HepG2 (cell line): ENCODE data around the gene CNTNAP1. TPM values are rescaled to one million over a fixed set of nuclear protein-coding genes. Genes with fewer than 3 reads are reported as not detected.

ENCODE experiments used
- ARNT2 ChIP-seq: sonication (generic); formaldehyde crosslinking; IDR thresholded peaks from 2 replicates; pipeline ENCODE4 v1.8.0; 2022; ENCODE audit warnings: mild to moderate bottlenecking, low read depth, missing genetic modification reagents, moderate library complexity
- MEIS2 ChIP-seq: sonication (generic); formaldehyde crosslinking; IDR thresholded peaks from 2 replicates; pipeline ENCODE4 v1.9.0; 2021; ENCODE audit warnings: mild to moderate bottlenecking, missing genetic modification reagents
- MIER2 ChIP-seq: IDR thresholded peaks from 2 replicates; pipeline ENCODE4 v1.6.1; 2016; ENCODE audit warnings: missing biosample characterization, missing genetic modification reagents
- NFATC3 ChIP-seq: sonication (generic); formaldehyde crosslinking; IDR thresholded peaks from 2 replicates; pipeline ENCODE4 v1.5.1; 2020; ENCODE audit warnings: mild to moderate bottlenecking, missing genetic modification reagents
- NR2F1 ChIP-seq, 2 experiments: fragments of 450-650 bp in 1 of 2; formaldehyde crosslinking in 1 of 2; IDR thresholded peaks; 2 replicates each; pipeline versions ENCODE4 v1.5.0 to v1.6.1; 2016 to 2020; ENCODE audit warnings: mild to moderate bottlenecking in 1 of 2, missing compliant biosample characterization in 1 of 2, missing genetic modification reagents in 1 of 2, moderate library complexity in 1 of 2
- PRMT3 ChIP-seq: sonication (generic); formaldehyde crosslinking; IDR thresholded peaks from 2 replicates; pipeline ENCODE4 v1.8.1; 2022; ENCODE audit warnings: low read depth, mild to moderate bottlenecking, moderate library complexity, missing genetic modification reagents, borderline replicate concordance
- ZBTB34 ChIP-seq: sonication (generic); formaldehyde crosslinking; IDR thresholded peaks from 2 replicates; pipeline ENCODE4 v1.8.0; 2022; ENCODE audit warnings: mild to moderate bottlenecking, missing genetic modification reagents
- ZBTB46 ChIP-seq: sonication (generic); formaldehyde crosslinking; IDR thresholded peaks from 2 replicates; pipeline ENCODE4 v1.4.0; 2020; ENCODE audit warnings: mild to moderate bottlenecking, missing genetic modification reagents, borderline replicate concordance
- ZNF10 ChIP-seq: sonication (generic); formaldehyde crosslinking; IDR thresholded peaks from 2 replicates; pipeline ENCODE4 v1.4.0; 2020; ENCODE audit warnings: mild to moderate bottlenecking, low read depth, missing genetic modification reagents, borderline replicate concordance
- ZNF12 ChIP-seq: sonication (generic); formaldehyde crosslinking; IDR thresholded peaks from 2 replicates; pipeline ENCODE4 v1.5.0; 2020; ENCODE audit warnings: missing genetic modification reagents
- ZNF781 ChIP-seq: sonication (generic); formaldehyde crosslinking; IDR thresholded peaks from 2 replicates; pipeline ENCODE4 v1.5.1; 2020; ENCODE audit warnings: borderline replicate concordance, mild to moderate bottlenecking, missing genetic modification reagents; ENCODE audit errors: not compliant biosample characterization
- ZNF891 ChIP-seq: sonication (generic); formaldehyde crosslinking; IDR thresholded peaks from 2 replicates; pipeline ENCODE4 v1.5.0; 2020; ENCODE audit warnings: mild to moderate bottlenecking, missing genetic modification reagents
- ZSCAN22 ChIP-seq: sonication (generic); formaldehyde crosslinking; IDR thresholded peaks from 2 replicates; pipeline ENCODE4 v1.4.0; 2020; ENCODE audit warnings: mild to moderate bottlenecking, missing genetic modification reagents
- polyA plus RNA-seq, 8 experiments: library from polyadenylated mRNA; depleted of rRNA in 3 of 8; stranded (reverse) in 7 of 8; unstranded in 1 of 8; fragments of >200 nt; fragmentation: Illumina TruSeq in 4 of 8; extraction: Trizol in 4 of 8; gene quantifications; 2 replicates each; pipeline versions ENCODE4 v1.2.1 to v1.2.3, GENCODE V29; 2011 to 2016; ENCODE audit warnings: low read depth in 4 of 8, missing spikeins in 1 of 8, mixed read lengths in 1 of 8; ENCODE audit not compliant: insufficient read depth in 1 of 8
- total RNA-seq, 5 experiments: library from RNA; depleted of rRNA; stranded (reverse); fragments of >200 nt; fragmentation: Illumina TruSeq; extraction: Trizol; gene quantifications; 2 replicates each; pipeline ENCODE4 v1.2.3, GENCODE V29; 2016; ENCODE audit warnings: low read depth in 1 of 5
- TF ChIP-seq, protein P1 (sequence below): sonication (generic); formaldehyde crosslinking; IDR thresholded peaks from 2 replicates; pipeline ENCODE4 v1.5.1; 2020; ENCODE audit warnings: mild to moderate bottlenecking, missing genetic modification reagents
- TF ChIP-seq, protein P2 (sequence below): sonication (generic); formaldehyde crosslinking; IDR thresholded peaks from 2 replicates; pipeline ENCODE4 v1.4.0; 2020; ENCODE audit warnings: missing genetic modification reagents
- TF ChIP-seq, protein P3 (sequence below): sonication (generic); formaldehyde crosslinking; IDR thresholded peaks from 2 replicates; pipeline ENCODE4 v1.8.0; 2022; ENCODE audit warnings: mild to moderate bottlenecking, missing genetic modification reagents, moderate library complexity

The CNTNAP1 gene
- total and polyA plus RNA-seq, 2 of the 13 experiments (the other 11 are each of a cell fraction or from before 2014, with no cell fraction given), result 4.5 to 7.7 TPM

GRCh38 chr17:42744283-42744805 is 62.0 kb downstream of the CNTNAP1 start (continued):
- TF ChIP-seq ZNF10 (0 out of 2 replicates have a peak, but pooled peaks have one; percentile 74), PRMT3 (CRISPR knock-in tag) (0 out of 2 replicates have a peak, but pooled peaks have one; percentile 62), NFATC3 (peak; percentile 85), NR2F1 (CRISPR knock-in tag; IDR thresholded peaks at IDR 0.05) (0 out of 4 replicates have a peak, but pooled peaks of 1 of the 2 experiments have one; percentile 21), MEIS2 (CRISPR knock-in tag) (0 out of 2 replicates have a peak, but pooled peaks have one; percentile 10), ZNF891 (CRISPR knock-in tag) (peak; percentile 7), ZNF12 (CRISPR knock-in tag) (peak; percentile 37; the same call in 1 of the 2 replicates), ZBTB46 (CRISPR knock-in tag) (0 out of 2 replicates have a peak, but pooled peaks have one; percentile 15), ZBTB34 (0 out of 2 replicates have a peak, but pooled peaks have one; percentile 18), ZSCAN22 (CRISPR knock-in tag) (no peak), ARNT2 (CRISPR knock-in tag) (0 out of 2 replicates have a peak, but pooled peaks have one; percentile 4), ZNF781 (CRISPR knock-in tag) (peak; percentile 75), MIER2 (CRISPR knock-in tag) (0 out of 2 replicates have a peak, but pooled peaks have one; percentile 44)
- TF ChIP-seq, protein P1, sequence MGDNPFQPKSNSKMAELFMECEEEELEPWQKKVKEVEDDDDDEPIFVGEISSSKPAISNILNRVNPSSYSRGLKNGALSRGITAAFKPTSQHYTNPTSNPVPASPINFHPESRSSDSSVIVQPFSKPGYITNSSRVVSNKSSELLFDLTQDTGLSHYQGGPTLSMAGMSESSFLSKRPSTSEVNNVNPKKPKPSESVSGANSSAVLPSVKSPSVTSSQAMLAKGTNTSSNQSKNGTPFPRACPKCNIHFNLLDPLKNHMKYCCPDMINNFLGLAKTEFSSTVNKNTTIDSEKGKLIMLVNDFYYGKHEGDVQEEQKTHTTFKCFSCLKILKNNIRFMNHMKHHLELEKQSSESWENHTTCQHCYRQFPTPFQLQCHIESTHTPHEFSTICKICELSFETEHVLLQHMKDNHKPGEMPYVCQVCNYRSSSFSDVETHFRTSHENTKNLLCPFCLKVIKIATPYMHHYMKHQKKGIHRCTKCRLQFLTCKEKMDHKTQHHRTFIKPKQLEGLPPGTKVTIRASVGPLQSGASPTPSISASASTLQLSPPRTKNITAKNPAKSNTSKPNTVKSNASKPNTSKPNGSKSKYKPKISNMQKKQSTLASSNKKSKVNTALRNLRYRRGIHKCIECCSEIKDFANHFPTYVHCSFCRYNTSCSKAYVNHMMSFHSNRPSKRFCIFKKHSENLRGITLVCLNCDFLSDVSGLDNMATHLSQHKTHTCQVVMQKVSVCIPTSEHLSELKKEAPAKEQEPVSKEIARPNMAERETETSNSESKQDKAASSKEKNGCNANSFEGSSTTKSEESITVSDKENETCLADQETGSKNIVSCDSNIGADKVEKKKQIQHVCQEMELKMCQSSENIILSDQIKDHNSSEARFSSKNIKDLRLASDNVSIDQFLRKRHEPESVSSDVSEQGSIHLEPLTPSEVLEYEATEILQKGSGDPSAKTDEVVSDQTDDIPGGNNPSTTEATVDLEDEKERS (CRISPR knock-in tag), result 0 out of 2 replicates have a peak, but pooled peaks have one; percentile 10
- TF ChIP-seq, protein P2, sequence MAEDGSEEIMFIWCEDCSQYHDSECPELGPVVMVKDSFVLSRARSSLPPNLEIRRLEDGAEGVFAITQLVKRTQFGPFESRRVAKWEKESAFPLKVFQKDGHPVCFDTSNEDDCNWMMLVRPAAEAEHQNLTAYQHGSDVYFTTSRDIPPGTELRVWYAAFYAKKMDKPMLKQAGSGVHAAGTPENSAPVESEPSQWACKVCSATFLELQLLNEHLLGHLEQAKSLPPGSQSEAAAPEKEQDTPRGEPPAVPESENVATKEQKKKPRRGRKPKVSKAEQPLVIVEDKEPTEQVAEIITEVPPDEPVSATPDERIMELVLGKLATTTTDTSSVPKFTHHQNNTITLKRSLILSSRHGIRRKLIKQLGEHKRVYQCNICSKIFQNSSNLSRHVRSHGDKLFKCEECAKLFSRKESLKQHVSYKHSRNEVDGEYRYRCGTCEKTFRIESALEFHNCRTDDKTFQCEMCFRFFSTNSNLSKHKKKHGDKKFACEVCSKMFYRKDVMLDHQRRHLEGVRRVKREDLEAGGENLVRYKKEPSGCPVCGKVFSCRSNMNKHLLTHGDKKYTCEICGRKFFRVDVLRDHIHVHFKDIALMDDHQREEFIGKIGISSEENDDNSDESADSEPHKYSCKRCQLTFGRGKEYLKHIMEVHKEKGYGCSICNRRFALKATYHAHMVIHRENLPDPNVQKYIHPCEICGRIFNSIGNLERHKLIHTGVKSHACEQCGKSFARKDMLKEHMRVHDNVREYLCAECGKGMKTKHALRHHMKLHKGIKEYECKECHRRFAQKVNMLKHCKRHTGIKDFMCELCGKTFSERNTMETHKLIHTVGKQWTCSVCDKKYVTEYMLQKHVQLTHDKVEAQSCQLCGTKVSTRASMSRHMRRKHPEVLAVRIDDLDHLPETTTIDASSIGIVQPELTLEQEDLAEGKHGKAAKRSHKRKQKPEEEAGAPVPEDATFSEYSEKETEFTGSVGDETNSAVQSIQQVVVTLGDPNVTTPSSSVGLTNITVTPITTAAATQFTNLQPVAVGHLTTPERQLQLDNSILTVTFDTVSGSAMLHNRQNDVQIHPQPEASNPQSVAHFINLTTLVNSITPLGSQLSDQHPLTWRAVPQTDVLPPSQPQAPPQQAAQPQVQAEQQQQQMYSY (CRISPR knock-in tag), result peak; percentile 86
- TF ChIP-seq, protein P3, sequence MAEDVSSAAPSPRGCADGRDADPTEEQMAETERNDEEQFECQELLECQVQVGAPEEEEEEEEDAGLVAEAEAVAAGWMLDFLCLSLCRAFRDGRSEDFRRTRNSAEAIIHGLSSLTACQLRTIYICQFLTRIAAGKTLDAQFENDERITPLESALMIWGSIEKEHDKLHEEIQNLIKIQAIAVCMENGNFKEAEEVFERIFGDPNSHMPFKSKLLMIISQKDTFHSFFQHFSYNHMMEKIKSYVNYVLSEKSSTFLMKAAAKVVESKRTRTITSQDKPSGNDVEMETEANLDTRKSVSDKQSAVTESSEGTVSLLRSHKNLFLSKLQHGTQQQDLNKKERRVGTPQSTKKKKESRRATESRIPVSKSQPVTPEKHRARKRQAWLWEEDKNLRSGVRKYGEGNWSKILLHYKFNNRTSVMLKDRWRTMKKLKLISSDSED (CRISPR knock-in tag), result 0 out of 2 replicates have a peak, but pooled peaks have one; percentile 37
